Naive thymus-derived CD4-positive, alpha-beta T cell (primary cell): Measurements from ENCODE around the gene C17orf50. TPM values are rescaled to one million over a fixed set of nuclear protein-coding genes. Genes with fewer than 3 reads are reported as not detected.

Experiments
- ATAC-seq: fragments of 150-1000 bp; cut with Tn5 transposase; 2 replicates; pipeline ENCODE4 v1.10.0; 2021; ENCODE audit warnings: mild to moderate bottlenecking, moderate library complexity
- CTCF ChIA-PET: fragments of 350-600 bp; sonication (Branson Sonifier 250); formaldehyde crosslinking; loops from one replicate; lab custom pipeline; 2021; ENCODE audit warnings: antibody characterized with exemption; lab: Charles Lee
- POLR2A ChIA-PET: fragments of 350-600 bp; sonication (Branson Sonifier 250); formaldehyde crosslinking; loops from one replicate; lab custom pipeline; 2021; ENCODE audit warnings: antibody characterized with exemption, inconsistent platforms; lab: Charles Lee
- DNase-seq, 9 donors: peaks; one replicate each; pipeline versions ENCODE4 v3.0.0 to v3.0.0-alpha.2; 2020 to 2022; ENCODE audit warnings: mixed read lengths in 1 of 9
- H3K27ac ChIP-seq: one replicate; pipeline ENCODE4 v1.7.0; 2013; ENCODE audit warnings: mild to moderate bottlenecking, low read depth, low read length, moderate library complexity
- H3K27me3 ChIP-seq, 2 donors: one replicate each; pipeline ENCODE4 v1.7.0; 2013; ENCODE audit warnings: low read length in 2 of 2, mild to moderate bottlenecking in 2 of 2, moderate library complexity in 2 of 2; ENCODE audit not compliant: control insufficient read depth in 2 of 2, insufficient read depth in 2 of 2
- H3K36me3 ChIP-seq, 3 experiments: 1 replicate in 2 of 3; 2 replicates in 1 of 3; pipeline ENCODE4 v1.7.0; 2013; ENCODE audit warnings: low read length in 3 of 3, mild to moderate bottlenecking in 3 of 3, moderate library complexity in 1 of 3; ENCODE audit not compliant: insufficient read depth in 3 of 3, control insufficient read depth in 2 of 3
- H3K4me1 ChIP-seq, 2 donors: one replicate each; pipeline ENCODE4 v1.7.0; 2013; ENCODE audit warnings: low read length in 2 of 2, mild to moderate bottlenecking in 2 of 2, moderate library complexity in 1 of 2; ENCODE audit not compliant: control insufficient read depth in 2 of 2, insufficient read depth in 2 of 2
- H3K4me3 ChIP-seq: 2 replicates; pipeline ENCODE4 v1.7.0; 2013; ENCODE audit warnings: mild to moderate bottlenecking, low read length
- H3K9me3 ChIP-seq, 3 experiments: 1 replicate in 2 of 3; 2 replicates in 1 of 3; pipeline ENCODE4 v1.7.0; 2013; ENCODE audit warnings: low read length in 3 of 3; ENCODE audit not compliant: control insufficient read depth in 2 of 3
- H3K27ac Mint-ChIP-seq, 9 donors: one replicate each; pipeline ENCODE4 v1.8.0; 2020 to 2022; ENCODE audit warnings: mixed read lengths in 9 of 9, mild to moderate bottlenecking in 8 of 9, moderate library complexity in 5 of 9, inconsistent platforms in 2 of 9
- H3K27me3 Mint-ChIP-seq, 5 donors: one replicate each; pipeline ENCODE4 v1.8.0; 2021 to 2022; ENCODE audit warnings: mixed read lengths in 5 of 5, mild to moderate bottlenecking in 1 of 5
- H3K36me3 Mint-ChIP-seq, 5 donors: one replicate each; pipeline ENCODE4 v1.8.0; 2020 to 2022; ENCODE audit warnings: mixed read lengths in 5 of 5, mild to moderate bottlenecking in 3 of 5, inconsistent platforms in 1 of 5
- H3K4me1 Mint-ChIP-seq, 7 donors: one replicate each; pipeline ENCODE4 v1.8.0; 2020 to 2022; ENCODE audit warnings: mixed read lengths in 7 of 7, mild to moderate bottlenecking in 3 of 7, inconsistent platforms in 1 of 7
- H3K4me3 Mint-ChIP-seq, 10 donors: one replicate each; pipeline ENCODE4 v1.8.0; 2020 to 2022; ENCODE audit warnings: mild to moderate bottlenecking in 10 of 10, mixed read lengths in 10 of 10, moderate library complexity in 6 of 10, inconsistent platforms in 2 of 10
- H3K9me3 Mint-ChIP-seq, 11 donors: one replicate each; pipeline ENCODE4 v1.8.0; 2020 to 2022; ENCODE audit warnings: mixed read lengths in 11 of 11, mild to moderate bottlenecking in 4 of 11, inconsistent platforms in 1 of 11, moderate library complexity in 1 of 11
- intact Hi-C, 2 donors: fragments of 100-400 bp; cut with micrococcal nuclease; formaldehyde crosslinking; loops; one replicate each; pipeline ENCODE4 v1.15.1; 2023
- polyA plus RNA-seq, 2 donors: library from polyadenylated mRNA; unstranded; fragments of 300-500 nt; fragmentation: Illumina TruSeq; gene quantifications; one replicate each; pipeline ENCODE4 v1.2.3, GENCODE V29; 2021
- total RNA-seq, 6 experiments: library from RNA in 5 of 6; stranded (reverse) in 5 of 6; gene quantifications; 1 replicate in 5 of 6; 2 replicates in 1 of 6; pipeline ENCODE4 v1.2.3 and lab custom pipeline; 2021 to 2026

Gene C17orf50
- total and polyA plus RNA-seq, 7 experiments from 2014 or later: 0.27 TPM; not detected in 6

DNA sequence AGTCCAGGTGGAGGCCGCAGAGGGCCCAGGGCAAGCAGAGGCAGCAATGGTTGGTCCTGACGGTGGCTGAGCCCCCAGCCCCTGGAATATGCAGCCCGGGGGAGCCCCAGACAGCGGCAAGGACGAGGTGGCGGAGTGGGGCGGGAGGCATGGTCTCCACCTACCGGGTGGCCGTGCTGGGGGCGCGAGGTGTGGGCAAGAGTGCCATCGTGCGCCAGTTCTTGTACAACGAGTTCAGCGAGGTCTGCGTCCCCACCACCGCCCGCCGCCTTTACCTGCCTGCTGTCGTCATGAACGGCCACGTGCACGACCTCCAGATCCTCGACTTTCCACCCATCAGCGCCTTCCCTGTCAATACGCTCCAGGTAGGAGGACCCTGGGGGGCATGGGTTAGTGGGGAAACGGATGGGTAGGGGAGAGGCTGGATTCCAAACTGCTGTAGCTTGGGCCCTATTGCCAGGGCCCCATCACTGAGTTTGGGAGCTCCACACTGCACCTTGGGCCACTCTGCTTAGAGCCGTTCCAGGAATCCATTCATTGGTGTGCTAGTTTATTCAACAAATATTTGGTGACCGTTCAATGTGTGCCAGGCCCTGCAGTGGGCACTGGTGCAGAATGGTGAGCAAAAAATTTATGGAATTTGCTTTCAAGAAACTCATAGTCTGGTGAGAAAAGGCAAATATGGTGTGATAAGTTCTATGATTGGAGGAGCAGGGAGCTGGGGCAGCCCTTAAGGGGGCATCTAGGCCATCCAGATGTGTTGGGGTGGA, 25.5 kb upstream of the C17orf50 start:
- peaks cover 0 to 2% (median 0%) of the 10 kb centered on the region in 11 donors for H3K9me3 Mint-ChIP-seq
- peaks cover 10 to 25% (median 16%) of the 10 kb centered on the region in 7 donors for H3K4me1 Mint-ChIP-seq
- ATAC-seq: no peak
- POLR2A ChIA-PET: no interaction called here
- CTCF ChIA-PET: interaction anchor here (1.9 kb wide), 1 partner anchor 14 kb away, joined by 7 read pairs; no protein-coding TSS in a partner anchor
- Histone ChIP-seq H3K36me3 (no peaks in the 10 kb centered on the region), H3K27me3 (no peaks in the 10 kb centered on the region), H3K4me1 (peaks cover 8 to 12% of the 10 kb centered on the region in 2 donors), H3K9me3 (no peaks in the 10 kb centered on the region), H3K4me3 (no peak overlapping the region), H3K27ac (no peak overlapping the region)
- intact Hi-C loops: no loop called here
- H3K27me3 Mint-ChIP-seq: peaks cover 3 to 41% (median 5%) of the 10 kb centered on the region in 5 donors
- H3K36me3 Mint-ChIP-seq: peaks cover 0 to 7% (median 0%) of the 10 kb centered on the region in 5 donors
- peak overlapping the region in 2 of 9 donors; percentile 45 to 72 for H3K27ac Mint-ChIP-seq
- DNase-seq: no peak
- H3K4me3 Mint-ChIP-seq: no peak overlapping the region

DNA sequence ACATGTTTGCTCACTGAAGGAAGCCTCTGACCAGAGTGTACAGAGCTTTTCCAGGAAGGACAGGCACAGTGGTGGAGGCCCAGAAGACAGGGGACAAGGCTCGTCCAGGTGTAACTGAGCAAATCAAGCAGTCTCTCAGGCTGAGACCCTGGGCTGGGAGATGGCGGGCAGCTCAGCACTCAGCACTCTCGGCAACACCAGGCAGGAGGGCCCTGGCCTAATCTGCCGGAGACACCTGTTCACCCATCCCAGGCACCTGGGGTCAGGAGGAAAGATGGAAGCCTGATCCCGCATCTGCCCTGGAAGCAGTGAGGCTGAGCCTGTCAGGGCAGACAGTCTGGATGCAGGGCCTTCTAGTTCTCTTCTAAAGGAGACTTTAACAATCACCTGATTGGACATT, 24.5 kb upstream of the C17orf50 start:
- Mint-ChIP-seq H3K9me3 (no peaks in the 10 kb centered on the region), H3K36me3 (no peaks in the 10 kb centered on the region), H3K27me3 (peaks cover 0 to 38% (median 5%) of the 10 kb centered on the region in 5 donors), H3K4me1 (peaks cover 0 to 16% (median 9%) of the 10 kb centered on the region in 7 donors), H3K27ac (no peak overlapping the region), H3K4me3 (no peak overlapping the region)
- Histone ChIP-seq H3K27ac (no peak overlapping the region), H3K9me3 (no peaks in the 10 kb centered on the region), H3K4me1 (peaks cover 2% of the 10 kb centered on the region in 2 donors), H3K36me3 (no peaks in the 10 kb centered on the region), H3K4me3 (no peak overlapping the region), H3K27me3 (peaks cover 0 to 3% of the 10 kb centered on the region in 2 donors)
- POLR2A ChIA-PET: no interaction called here
- intact Hi-C loops: no loop called here
- CTCF ChIA-PET: interaction anchor here (1.9 kb wide), 1 partner anchor 13 kb away, joined by 7 read pairs; no protein-coding TSS in a partner anchor
- DNase-seq (no peak), ATAC-seq (no peak)

DNA sequence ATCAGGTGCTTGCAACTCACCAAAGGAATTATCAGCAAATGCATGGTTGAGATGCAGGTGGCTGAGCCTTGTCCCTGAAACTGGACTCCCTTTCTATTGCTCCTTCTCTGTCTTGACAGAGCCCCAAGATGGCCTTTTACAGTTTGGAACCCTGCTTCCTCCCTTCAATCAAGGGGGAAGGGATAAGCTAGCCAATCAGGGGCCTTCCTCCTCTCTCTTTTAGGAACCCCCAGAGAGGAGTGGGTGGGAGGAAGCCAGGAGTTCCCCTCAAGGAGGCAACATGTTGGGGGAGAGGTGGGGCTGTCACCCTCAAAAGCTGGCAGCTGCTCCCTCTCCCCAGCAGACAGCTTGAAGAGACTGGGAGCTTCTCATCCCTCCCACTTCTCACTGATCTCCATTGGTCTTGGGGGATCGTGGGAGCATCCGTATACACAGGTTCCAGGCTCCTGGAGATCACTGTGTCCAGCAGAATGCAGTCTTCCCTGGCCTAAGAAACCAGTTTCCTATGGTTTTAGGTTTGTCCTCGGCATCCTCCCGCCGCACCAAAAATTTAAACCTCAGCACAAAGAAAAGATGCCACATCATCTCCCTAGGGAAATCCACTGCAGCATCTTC, 22.1 kb upstream of the C17orf50 start:
- ChIA-PET POLR2A (no interaction called here), CTCF (no interaction called here)
- Mint-ChIP-seq H3K27me3 (peaks cover 19 to 39% (median 20%) of the 10 kb centered on the region in 5 donors), H3K9me3 (no peaks in the 10 kb centered on the region), H3K36me3 (no peaks in the 10 kb centered on the region), H3K4me3 (no peak overlapping the region), H3K4me1 (peaks cover 3 to 16% (median 10%) of the 10 kb centered on the region in 7 donors), H3K27ac (no peak overlapping the region)
- Histone ChIP-seq H3K27ac (no peak overlapping the region), H3K36me3 (no peaks in the 10 kb centered on the region), H3K9me3 (no peaks in the 10 kb centered on the region), H3K4me1 (no peaks in the 10 kb centered on the region), H3K4me3 (no peak overlapping the region), H3K27me3 (peaks cover 0 to 7% of the 10 kb centered on the region in 2 donors)
- no peak for DNase-seq
- intact Hi-C loops: no loop called here
- ATAC-seq: no peak

DNA sequence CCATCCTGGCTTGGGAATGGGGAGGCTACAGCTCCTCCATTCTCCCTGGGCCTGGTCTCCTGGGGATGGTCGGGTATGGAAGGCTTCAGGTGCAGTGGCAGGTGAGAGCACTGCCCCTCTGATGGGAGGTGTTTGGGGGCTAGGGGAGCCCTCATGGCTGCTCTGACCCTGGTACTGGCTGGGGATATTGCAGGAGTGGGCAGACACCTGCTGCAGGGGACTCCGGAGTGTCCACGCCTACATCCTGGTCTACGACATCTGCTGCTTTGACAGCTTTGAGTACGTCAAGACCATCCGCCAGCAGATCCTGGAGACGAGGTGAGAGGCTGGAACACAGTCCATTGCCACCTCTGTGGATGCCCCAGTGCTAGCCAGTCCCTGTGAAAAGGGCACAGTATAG, 20.5 kb upstream of the C17orf50 start:
- Mint-ChIP-seq H3K4me1 (peaks cover 4 to 16% (median 10%) of the 10 kb centered on the region in 7 donors), H3K27me3 (peaks cover 21 to 41% (median 23%) of the 10 kb centered on the region in 5 donors), H3K9me3 (no peaks in the 10 kb centered on the region), H3K36me3 (no peaks in the 10 kb centered on the region), H3K4me3 (peak overlapping the region in 3 of 10 donors; percentile 7 to 18 (median 13)), H3K27ac (no peak overlapping the region)
- DNase-seq (no peak), ATAC-seq (no peak)
- ChIA-PET CTCF (no interaction called here), POLR2A (interaction anchor here (0.8 kb wide), 1 partner anchor 9 kb away, joined by 4 read pairs; the partner anchor contains the start of gene RASL10B)
- no peak overlapping the region for H3K4me3 ChIP-seq
- no peaks in the 10 kb centered on the region for H3K9me3 ChIP-seq
- intact Hi-C loops: loop anchor here (10.0 kb wide), 2 partner anchors 195 to 595 kb away; partner anchors contain the start of genes NLE1 (in 1 of the 2) and UNC45B (in 1 of the 2)
- no peaks in the 10 kb centered on the region for H3K4me1 ChIP-seq
- no peaks in the 10 kb centered on the region for H3K36me3 ChIP-seq
- H3K27ac ChIP-seq: no peak overlapping the region
- H3K27me3 ChIP-seq: peaks cover 0 to 7% of the 10 kb centered on the region in 2 donors

DNA sequence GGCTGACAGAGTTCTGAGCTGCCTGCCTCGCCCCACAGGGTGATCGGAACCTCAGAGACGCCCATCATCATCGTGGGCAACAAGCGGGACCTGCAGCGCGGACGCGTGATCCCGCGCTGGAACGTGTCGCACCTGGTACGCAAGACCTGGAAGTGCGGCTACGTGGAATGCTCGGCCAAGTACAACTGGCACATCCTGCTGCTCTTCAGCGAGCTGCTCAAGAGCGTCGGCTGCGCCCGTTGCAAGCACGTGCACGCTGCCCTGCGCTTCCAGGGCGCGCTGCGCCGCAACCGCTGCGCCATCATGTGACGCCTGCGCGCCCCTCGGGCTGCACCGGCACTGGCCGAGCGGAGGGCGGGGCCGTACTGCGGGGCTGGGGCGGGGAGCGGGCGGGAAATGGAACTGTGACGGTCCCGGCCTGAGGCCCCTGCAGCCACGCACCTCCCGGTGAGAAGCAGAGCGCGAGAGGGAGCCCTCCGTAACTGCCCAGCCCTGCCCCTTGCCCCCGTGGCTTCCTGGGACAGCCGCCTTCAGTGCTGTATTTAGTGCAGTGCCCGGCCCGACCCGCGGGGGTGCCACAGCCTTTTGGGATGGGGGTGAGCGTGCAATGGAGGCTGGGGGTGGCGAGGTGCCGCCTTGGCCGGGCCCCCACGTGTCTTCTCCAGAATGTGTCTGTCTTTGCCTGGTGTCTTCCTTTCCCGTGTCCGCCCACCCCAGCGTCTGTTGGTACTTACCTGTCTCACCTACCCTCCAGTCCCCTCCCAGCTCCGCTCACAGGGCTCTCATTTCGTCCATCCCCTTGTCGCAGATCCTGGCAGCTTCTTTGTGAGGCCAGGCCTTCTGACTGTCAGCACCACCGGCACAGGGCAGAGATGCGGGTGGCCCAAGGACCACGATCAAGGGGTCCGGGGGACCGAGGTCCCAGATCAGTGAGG, 19.4 kb upstream of the C17orf50 start:
- Histone ChIP-seq H3K27me3 (peaks cover 0 to 7% of the 10 kb centered on the region in 2 donors), H3K36me3 (no peaks in the 10 kb centered on the region), H3K4me1 (no peaks in the 10 kb centered on the region), H3K9me3 (no peaks in the 10 kb centered on the region), H3K4me3 (no peak overlapping the region), H3K27ac (no peak overlapping the region)
- ChIA-PET CTCF (interaction anchor here (0.6 kb wide), 1 partner anchor 630 kb away, joined by 4 read pairs; no protein-coding TSS in a partner anchor), POLR2A (interaction anchor here (0.8 kb wide), 1 partner anchor 14 kb away, joined by 4 read pairs; no protein-coding TSS in a partner anchor)
- intact Hi-C loops: loop anchor here (10.0 kb wide), 2 partner anchors 196 to 596 kb away; partner anchors contain the start of genes NLE1 (in 1 of the 2) and UNC45B (in 1 of the 2)
- Mint-ChIP-seq H3K36me3 (no peaks in the 10 kb centered on the region), H3K27ac (no peak overlapping the region), H3K4me3 (peak overlapping the region; percentile 31 to 82 (median 71)), H3K9me3 (no peaks in the 10 kb centered on the region), H3K4me1 (peaks cover 4 to 16% (median 10%) of the 10 kb centered on the region in 7 donors), H3K27me3 (peaks cover 21 to 41% (median 23%) of the 10 kb centered on the region in 5 donors)
- peak in 2 of 9 donors; percentile 24 to 28 for DNase-seq
- ATAC-seq: peak; percentile 52

DNA sequence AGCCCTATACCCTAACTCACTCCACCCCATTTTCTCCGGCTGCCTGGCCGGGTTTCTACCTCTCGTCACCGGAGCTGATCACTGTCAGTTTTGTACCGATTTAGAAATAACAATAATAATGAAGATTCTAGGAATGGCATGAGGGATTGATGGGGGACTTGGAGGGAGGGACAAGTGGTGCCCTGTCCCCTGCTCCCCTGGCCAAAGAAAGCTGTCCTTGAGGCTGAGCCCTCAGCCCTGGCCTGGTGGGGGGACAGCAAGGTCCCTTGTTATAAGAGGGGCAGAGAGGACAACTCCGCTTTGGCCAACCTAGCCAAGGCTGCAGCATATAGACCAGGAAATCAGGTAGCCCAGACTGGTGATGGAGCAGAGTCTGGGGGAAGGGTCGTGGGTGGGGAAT, 18.2 kb upstream of the C17orf50 start:
- Mint-ChIP-seq H3K27me3 (peaks cover 21 to 41% (median 25%) of the 10 kb centered on the region in 5 donors), H3K36me3 (no peaks in the 10 kb centered on the region), H3K4me1 (peaks cover 4 to 16% (median 10%) of the 10 kb centered on the region in 7 donors), H3K27ac (no peak overlapping the region), H3K4me3 (peak overlapping the region in 6 of 10 donors; percentile 2 to 82 (median 38)), H3K9me3 (peaks cover 0 to under 1% (median 0%) of the 10 kb centered on the region in 11 donors)
- DNase-seq: no peak
- Histone ChIP-seq H3K9me3 (no peaks in the 10 kb centered on the region), H3K36me3 (no peaks in the 10 kb centered on the region), H3K27me3 (peaks cover 0 to 7% of the 10 kb centered on the region in 2 donors), H3K4me1 (no peaks in the 10 kb centered on the region), H3K4me3 (no peak overlapping the region), H3K27ac (no peak overlapping the region)
- intact Hi-C loops: loop anchor here (10.0 kb wide), 2 partner anchors 198 to 598 kb away; partner anchors contain the start of genes NLE1 (in 1 of the 2) and UNC45B (in 1 of the 2)
- ATAC-seq: no peak
- ChIA-PET POLR2A (no interaction called here), CTCF (no interaction called here)
